A549 (cell line): ENCODE data around the gene YRDC. TPM values are rescaled to one million over a fixed set of nuclear protein-coding genes. Genes with fewer than 3 reads are reported as not detected.

Source experiments
- ATAC-seq, 2 experiments: fragments of 200-7000 bp in 1 of 2; fragments of >200 bp in 1 of 2; cut with Nextera tagmentation in 1 of 2; cut with Tn5 transposase in 1 of 2; 3 replicates each; pipeline versions ENCODE4 v1.8.0 to v1.9.1; 2018 to 2020; ENCODE audit warnings: mild to moderate bottlenecking in 1 of 2, moderate library complexity in 1 of 2
- CTCF ChIA-PET: fragments of 300-600 bp; sonication (Branson Sonifier 250); formaldehyde crosslinking; extraction: SDS; loops from one replicate; lab custom pipeline; 2021; ENCODE audit warnings: antibody characterized with exemption, inconsistent platforms; lab: Yijun Ruan, JAX
- POLR2A ChIA-PET: fragments of 350-600 bp; formaldehyde crosslinking; extraction: SDS; loops from one replicate; lab custom pipeline; 2021; ENCODE audit warnings: antibody characterized with exemption, inconsistent platforms; lab: Yijun Ruan, JAX
- DNase-seq, 2 experiments: peaks; one replicate each; pipeline versions ENCODE4 v3.0.0 to v3.0.0-alpha.2; 2011 to 2016; ENCODE audit warnings: low read depth in 1 of 2, low spot score in 1 of 2
- FAIRE-seq: peaks from 2 replicates; lab custom pipeline; 2011; peaks lifted over from hg19 to GRCh38; lab: Jason Lieb, UNC
- H3K27ac ChIP-seq, 2 experiments: fragments of >200 bp; sonication (Bioruptor Twin); formaldehyde crosslinking; 3 replicates each; pipeline ENCODE4 v1.5.1; 2016 to 2017
- H3K4me1 ChIP-seq: fragments of >200 bp; sonication (Bioruptor Twin); formaldehyde crosslinking; 3 replicates; pipeline ENCODE4 v1.6.1; 2016
- H3K4me2 ChIP-seq: fragments of >200 bp; sonication (Bioruptor Twin); formaldehyde crosslinking; 3 replicates; pipeline ENCODE4 v1.6.1; 2016
- H3K4me3 ChIP-seq: fragments of >200 bp; sonication (Bioruptor Twin); formaldehyde crosslinking; 3 replicates; pipeline ENCODE4 v1.5.1; 2016
- H3K9me3 ChIP-seq: fragments of >200 bp; sonication (Bioruptor Twin); formaldehyde crosslinking; 3 replicates; pipeline ENCODE4 v1.6.1; 2016
- ATOH8 ChIP-seq: fragments of 250-450 bp; sonication (Bioruptor Pico); IDR thresholded peaks from 2 replicates; pipeline ENCODE4 v1.5.0; 2020; ENCODE audit warnings: low read depth, mild to moderate bottlenecking, moderate library complexity
- BCL3 ChIP-seq: fragments of >200 bp; sonication (Bioruptor Twin); formaldehyde crosslinking; IDR thresholded peaks from 3 replicates; pipeline ENCODE4 v1.6.1; 2016
- BHLHE40 ChIP-seq: IDR thresholded peaks from 2 replicates; pipeline ENCODE4 v1.6.1; 2012; ENCODE audit warnings: low read depth, low read length, inconsistent platforms
- CHD4 ChIP-seq: fragments of 200-600 bp; sonication (generic); IDR thresholded peaks from 2 replicates; pipeline ENCODE4 v1.6.1; 2016; ENCODE audit warnings: antibody characterized with exemption, mild to moderate bottlenecking, borderline replicate concordance
- CTCF ChIP-seq: fragments of >200 bp; sonication (Bioruptor Twin); formaldehyde crosslinking; IDR thresholded peaks from 3 replicates; pipeline ENCODE4 v1.5.1; 2016
- EHMT2 ChIP-seq: fragments of 200-600 bp; sonication (generic); IDR thresholded peaks from 2 replicates; pipeline ENCODE4 v1.6.1; 2016; ENCODE audit warnings: antibody characterized with exemption, low read depth, mild to moderate bottlenecking, moderate library complexity
- FOSB ChIP-seq: fragments of 250-450 bp; sonication (Bioruptor Pico); IDR thresholded peaks from 2 replicates; pipeline ENCODE4 v1.5.0; 2020; ENCODE audit warnings: mild to moderate bottlenecking, moderate library complexity
- FOXS1 ChIP-seq: fragments of 250-450 bp; sonication (Bioruptor Pico); IDR thresholded peaks from 2 replicates; pipeline ENCODE4 v1.5.0; 2020; ENCODE audit warnings: mild to moderate bottlenecking, moderate library complexity
- HOXB13 ChIP-seq: fragments of 250-450 bp; sonication (Bioruptor Pico); IDR thresholded peaks from 2 replicates; pipeline ENCODE4 v1.5.0; 2020; ENCODE audit warnings: low read depth, mild to moderate bottlenecking, moderate library complexity
- JUN ChIP-seq, 2 experiments: fragments of >200 bp; sonication (Bioruptor Twin); formaldehyde crosslinking; IDR thresholded peaks; 2 replicates in 1 of 2; 3 replicates in 1 of 2; pipeline ENCODE4 v1.6.1; 2016 to 2017
- MAFK ChIP-seq: fragments of 450-650 bp; IDR thresholded peaks from 2 replicates; pipeline ENCODE4 v1.6.1; 2014; ENCODE audit not compliant: partially characterized antibody
- MAZ ChIP-seq: fragments of 150-350 bp; IDR thresholded peaks from 2 replicates; pipeline ENCODE4 v1.6.1; 2014; ENCODE audit warnings: antibody characterized with exemption, low read depth, low read length, borderline replicate concordance
- MYC ChIP-seq: IDR thresholded peaks from 2 replicates; pipeline ENCODE4 v1.6.1; 2012; ENCODE audit warnings: mild to moderate bottlenecking, inconsistent platforms, low read length, improper control_type of control experiment, borderline replicate concordance
- NPAS2 ChIP-seq: fragments of 250-450 bp; sonication (Bioruptor Pico); IDR thresholded peaks from 2 replicates; pipeline ENCODE4 v1.8.0; 2022; ENCODE audit warnings: mild to moderate bottlenecking, moderate library complexity, borderline replicate concordance
- NR3C1 ChIP-seq: fragments of >200 bp; sonication (Bioruptor Twin); formaldehyde crosslinking; IDR thresholded peaks from 3 replicates; pipeline ENCODE4 v1.6.1; 2017
- PHF8 ChIP-seq: fragments of 200-600 bp; sonication (generic); IDR thresholded peaks from 2 replicates; pipeline ENCODE4 v1.6.1; 2016; ENCODE audit warnings: low read depth, mild to moderate bottlenecking, antibody characterized with exemption, moderate library complexity, borderline replicate concordance
- POLR2A ChIP-seq: IDR thresholded peaks from 2 replicates; pipeline ENCODE4 v1.6.1; 2012; ENCODE audit warnings: mild to moderate bottlenecking, low read length
- RAD21 ChIP-seq, 2 experiments: fragments of >200 bp in 1 of 2; sonication (Bioruptor Twin) in 1 of 2; formaldehyde crosslinking in 1 of 2; IDR thresholded peaks in 1 of 2; conservative IDR thresholded peaks in 1 of 2; 2 replicates in 1 of 2; 3 replicates in 1 of 2; pipeline ENCODE4 v1.6.1; 2012 to 2018; ENCODE audit warnings: inconsistent platforms in 1 of 2
- RCOR1 ChIP-seq: fragments of 150-350 bp; IDR thresholded peaks from 2 replicates; pipeline ENCODE4 v1.6.1; 2014; ENCODE audit warnings: antibody characterized with exemption, low read length, low read depth
- RNF2 ChIP-seq: fragments of 200-600 bp; sonication (generic); IDR thresholded peaks from 2 replicates; pipeline ENCODE4 v1.6.1; 2016; ENCODE audit warnings: low read depth, mild to moderate bottlenecking, antibody characterized with exemption, moderate library complexity, borderline replicate concordance
- SMC3 ChIP-seq: fragments of >200 bp; sonication (Bioruptor Twin); formaldehyde crosslinking; IDR thresholded peaks from 3 replicates; pipeline ENCODE4 v1.6.1; 2018; ENCODE audit warnings: inconsistent platforms
- ZC3H11A ChIP-seq: fragments of 450-650 bp; IDR thresholded peaks from 2 replicates; pipeline ENCODE4 v1.6.1; 2014; ENCODE audit warnings: antibody characterized with exemption, mild to moderate bottlenecking
- WGBS: methylation state at CpG from one replicate; pipeline ENCODE4 v1.1.6; 2017; ENCODE audit errors: missing lambda C conversion rate; 5-methylcytosine and 5-hydroxymethylcytosine counted together
- polyA plus RNA-seq, 4 experiments: library from polyadenylated mRNA; depleted of rRNA in 3 of 4; stranded (reverse); fragments of >200 nt; fragmentation: RNase III in 1 of 4; extraction: RNeasy Plus Mini Kit Qiagen cat#74134 plus additional on column Dnase treatment in 1 of 4; gene quantifications; 2 replicates in 3 of 4; 3 replicates in 1 of 4; pipeline ENCODE4 v1.2.3, GENCODE V29; 2011 to 2017

The YRDC gene
- polyA plus RNA-seq, 2 of the 4 experiments (the other 2 are of a cell fraction) = 12.3 to 21.0 TPM

GRCh38 chr1:37814252-37814651 lies 6.2 kb upstream of the YRDC start:
- no peak overlapping the region for H3K4me2 ChIP-seq
- 93% methylated on average over 7 of the region's 7 CpGs for WGBS
- no peak for TF ChIP-seq BCL3
- no peak for TF ChIP-seq MAZ
- no peak for TF ChIP-seq FOSB (CRISPR knock-in tag)
- no peaks in the 10 kb centered on the region for H3K9me3 ChIP-seq
- H3K4me3 ChIP-seq = no peak overlapping the region
- no peak for DNase-seq
- H3K27ac ChIP-seq = no peak overlapping the region
- peaks cover 23% of the 10 kb centered on the region; the same call in 2 of the 3 replicates for H3K4me1 ChIP-seq
- no peak for FAIRE-seq
- POLR2A ChIA-PET = no interaction called here
- no peak for ATAC-seq
- CTCF ChIA-PET = no interaction called here

GRCh38 chr1:37813529-37814145 lies 5.6 kb upstream of the YRDC start:
- ChIA-PET CTCF (no interaction called here), POLR2A (no interaction called here)
- ATAC-seq = no peak
- Histone ChIP-seq H3K27ac (no peak overlapping the region), H3K9me3 (no peaks in the 10 kb centered on the region), H3K4me3 (no peak overlapping the region), H3K4me1 (peaks cover 25% of the 10 kb centered on the region; the same call in 2 of the 3 replicates), H3K4me2 (no peak overlapping the region)
- DNase-seq = no peak
- WGBS = 83% methylated on average over 2 of the region's 2 CpGs
- no peak for FAIRE-seq
- TF ChIP-seq POLR2A (no peak), RCOR1 (no peak)

- peak; percentile 61 for TF ChIP-seq CTCF
- peak; percentile 92 for TF ChIP-seq MAFK
- no peak for TF ChIP-seq ATOH8 (CRISPR knock-in tag)
- peak in 1 of 2 experiments; percentile 45; a peak in 3 of 5 replicates for TF ChIP-seq RAD21 (conservative IDR thresholded peaks at IDR 0.05 in 1 of 2, IDR thresholded peaks at IDR 0.05 in 1 of 2)
These were observed 3.1 kb upstream of the YRDC start for GRCh38 chr1:37811027-37811655.

GRCh38 chr1:37809942-37810341 lies 1.9 kb upstream of the YRDC start:
- ATAC-seq (no peak), DNase-seq (no peak), FAIRE-seq (no peak)
- Histone ChIP-seq H3K9me3 (no peaks in the 10 kb centered on the region), H3K27ac (peak overlapping the region in 1 of 2 experiments; percentile 48; a peak in 1 of 6 replicates), H3K4me1 (peaks cover 32% of the 10 kb centered on the region; the same call in 2 of the 3 replicates), H3K4me2 (peak overlapping the region; percentile 83), H3K4me3 (no peak overlapping the region)
- WGBS = 46% methylated on average over 2 of the region's 2 CpGs
- CTCF ChIA-PET = no interaction called here
- POLR2A ChIA-PET = no interaction called here
- TF ChIP-seq HOXB13 (no peak), CTCF (no peak), RNF2 (no peak), BHLHE40 (no peak), JUN (IDR thresholded peaks at IDR 0.05) (no peak), FOXS1 (CRISPR knock-in tag) (no peak), NR3C1 (no peak), EHMT2 (no peak), PHF8 (no peak), MYC (no peak), ZC3H11A (no peak), NPAS2 (CRISPR knock-in tag) (no peak), CHD4 (no peak), SMC3 (no peak)

More at GRCh38 chr1:37811027-37811655, 3.1 kb upstream of the YRDC start:
- no peaks in the 10 kb centered on the region for H3K9me3 ChIP-seq
- ChIA-PET CTCF (no interaction called here), POLR2A (no interaction called here)
- 25% methylated on average over 7 of the region's 7 CpGs for WGBS
- peak overlapping the region; percentile 36 to 48; a peak in 2 of 6 replicates for H3K27ac ChIP-seq
- DNase-seq (peak; percentile 48 to 85), ATAC-seq (peak; percentile 8 to 59; a peak in 3 of 6 replicates), FAIRE-seq (no peak)
- peaks cover 32% of the 10 kb centered on the region; the same call in 2 of the 3 replicates for H3K4me1 ChIP-seq
- H3K4me3 ChIP-seq = no peak overlapping the region
- H3K4me2 ChIP-seq = no peak overlapping the region; the same call in 2 of the 3 replicates
